Endodermal cell (in vitro differentiated cells): ENCODE measurements around the gene EPHB3. TPM values are rescaled to one million over a fixed set of nuclear protein-coding genes. Genes with fewer than 3 reads are reported as not detected.

Experiments
- DNase-seq: peaks from one replicate; pipeline ENCODE4 v3.0.0-alpha.2; 2017
- H3K27ac ChIP-seq: 2 replicates; pipeline ENCODE4 v1.5.1; 2013; ENCODE audit warnings: mild to moderate bottlenecking, low read depth, low read length, moderate library complexity
- H3K27me3 ChIP-seq: 2 replicates; pipeline ENCODE4 v1.6.1; 2013; ENCODE audit warnings: mild to moderate bottlenecking, low read length, moderate library complexity; ENCODE audit not compliant: insufficient read depth, control insufficient read depth, poor library complexity, severe bottlenecking
- H3K36me3 ChIP-seq: 2 replicates; pipeline ENCODE4 v1.7.0; 2013; ENCODE audit warnings: mild to moderate bottlenecking, low read length, moderate library complexity; ENCODE audit not compliant: control insufficient read depth, insufficient read depth
- H3K4me1 ChIP-seq: one replicate; pipeline ENCODE4 v1.7.0; 2013; ENCODE audit warnings: low read length; ENCODE audit not compliant: control insufficient read depth, insufficient read depth
- H3K4me3 ChIP-seq: 2 replicates; pipeline ENCODE4 v1.5.1; 2013; ENCODE audit warnings: mild to moderate bottlenecking, low read length, moderate library complexity
- H3K9ac ChIP-seq: 2 replicates; pipeline ENCODE4 v1.6.1; 2013; ENCODE audit warnings: mild to moderate bottlenecking, low read length, moderate library complexity; ENCODE audit not compliant: poor library complexity, severe bottlenecking; ENCODE audit errors: extremely low read depth
- H3K9me3 ChIP-seq: 2 replicates; pipeline ENCODE4 v1.6.1; 2013; ENCODE audit warnings: mild to moderate bottlenecking, low read length, moderate library complexity; ENCODE audit not compliant: control insufficient read depth
- H3K27ac Mint-ChIP-seq: 2 replicates; pipeline ENCODE4 v1.8.0; 2020; ENCODE audit warnings: mixed read lengths
- H3K27me3 Mint-ChIP-seq: 2 replicates; pipeline ENCODE4 v1.8.0; 2021; ENCODE audit warnings: mild to moderate bottlenecking, mixed read lengths; ENCODE audit not compliant: insufficient read depth
- H3K36me3 Mint-ChIP-seq: 2 replicates; pipeline ENCODE4 v1.8.0; 2020; ENCODE audit warnings: low read depth, mixed read lengths
- H3K4me1 Mint-ChIP-seq: 2 replicates; pipeline ENCODE4 v1.8.0; 2020; ENCODE audit warnings: mixed read lengths
- H3K4me3 Mint-ChIP-seq: 2 replicates; pipeline ENCODE4 v1.8.0; 2020; ENCODE audit warnings: mild to moderate bottlenecking, moderate library complexity, mixed read lengths
- H3K9me3 Mint-ChIP-seq: 2 replicates; pipeline ENCODE4 v1.8.0; 2020; ENCODE audit warnings: mild to moderate bottlenecking, mixed read lengths
- WGBS, 2 experiments: methylation state at CpG; one replicate each; pipeline versions ENCODE4 v1.1.5 to v1.1.7; 2013; ENCODE audit warnings: missing lambda C conversion rate in 2 of 2, mixed read lengths in 1 of 2; ENCODE audit not compliant: insufficient coverage in 1 of 2, insufficient read length in 1 of 2; 5-methylcytosine and 5-hydroxymethylcytosine counted together
- total RNA-seq, 2 donors: library from RNA; stranded (reverse); fragmentation: NEBNext Ultra II Directional in 1 of 2; extraction: Animal tissue kit (Norgen Biotek cat#: 25700) in 1 of 2; gene quantifications; 2 replicates in 1 of 2; 3 replicates in 1 of 2; pipeline ENCODE4 v1.2.1, GENCODE V29; 2021
- TF ChIP-seq, protein P1 (sequence below): fragments of 200-600 bp; sonication (generic); conservative IDR thresholded peaks from 2 replicates; pipeline ENCODE4 v1.5.0; 2021; ENCODE audit warnings: antibody characterized with exemption, mild to moderate bottlenecking

Gene EPHB3
- total RNA-seq, 2 donors from 2014 or later = 32.7 to 36.9 TPM

DNA sequence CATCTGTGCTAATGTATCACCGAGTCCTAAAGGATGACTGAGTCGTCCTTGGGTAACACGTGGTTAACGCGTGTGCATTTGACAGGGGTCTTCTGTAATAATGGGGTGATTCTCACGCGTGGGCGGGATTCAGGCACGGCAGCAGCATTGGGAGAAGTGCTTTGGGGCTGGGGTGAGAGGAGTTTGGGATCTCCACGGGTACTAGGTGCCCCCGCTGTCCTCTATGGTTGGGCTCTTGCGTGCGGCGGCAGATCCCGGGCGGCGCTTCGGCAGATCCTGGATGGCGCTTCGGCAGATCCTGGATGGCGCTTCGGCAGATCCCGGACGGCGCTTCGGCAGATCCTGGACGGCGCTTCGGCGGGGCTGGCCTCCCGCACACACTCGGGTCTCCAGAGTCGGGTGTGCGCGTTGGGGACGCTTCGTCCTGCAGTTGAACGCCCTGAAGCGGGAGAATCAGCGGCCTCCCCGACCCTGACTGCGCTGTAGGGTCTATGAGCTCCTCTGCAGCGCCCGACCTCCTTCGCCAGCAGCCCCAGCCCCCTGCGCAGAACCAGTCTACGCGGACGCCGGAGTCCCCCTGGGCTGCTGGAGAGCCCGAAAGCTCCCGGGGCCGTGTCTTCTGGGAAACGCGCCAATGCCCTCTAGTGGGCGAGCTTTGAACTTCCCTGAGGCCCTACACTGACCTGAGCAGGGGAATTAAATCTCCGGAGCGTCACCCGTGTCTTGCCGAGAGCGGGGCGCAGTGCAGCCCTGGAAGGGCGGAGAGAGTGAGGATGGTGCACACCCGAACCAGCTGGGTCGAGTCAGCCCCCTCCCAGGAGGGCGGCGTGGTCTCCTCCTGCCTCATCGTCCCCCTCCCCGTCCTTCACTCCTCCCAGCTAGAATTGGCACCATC lies 48.1 kb upstream of the EPHB3 start:
- H3K36me3 ChIP-seq = no peaks in the 10 kb centered on the region
- TF ChIP-seq, protein P1, sequence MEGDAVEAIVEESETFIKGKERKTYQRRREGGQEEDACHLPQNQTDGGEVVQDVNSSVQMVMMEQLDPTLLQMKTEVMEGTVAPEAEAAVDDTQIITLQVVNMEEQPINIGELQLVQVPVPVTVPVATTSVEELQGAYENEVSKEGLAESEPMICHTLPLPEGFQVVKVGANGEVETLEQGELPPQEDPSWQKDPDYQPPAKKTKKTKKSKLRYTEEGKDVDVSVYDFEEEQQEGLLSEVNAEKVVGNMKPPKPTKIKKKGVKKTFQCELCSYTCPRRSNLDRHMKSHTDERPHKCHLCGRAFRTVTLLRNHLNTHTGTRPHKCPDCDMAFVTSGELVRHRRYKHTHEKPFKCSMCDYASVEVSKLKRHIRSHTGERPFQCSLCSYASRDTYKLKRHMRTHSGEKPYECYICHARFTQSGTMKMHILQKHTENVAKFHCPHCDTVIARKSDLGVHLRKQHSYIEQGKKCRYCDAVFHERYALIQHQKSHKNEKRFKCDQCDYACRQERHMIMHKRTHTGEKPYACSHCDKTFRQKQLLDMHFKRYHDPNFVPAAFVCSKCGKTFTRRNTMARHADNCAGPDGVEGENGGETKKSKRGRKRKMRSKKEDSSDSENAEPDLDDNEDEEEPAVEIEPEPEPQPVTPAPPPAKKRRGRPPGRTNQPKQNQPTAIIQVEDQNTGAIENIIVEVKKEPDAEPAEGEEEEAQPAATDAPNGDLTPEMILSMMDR = peak; percentile 96
- peaks cover 5% of the 10 kb centered on the region for H3K4me1 Mint-ChIP-seq
- H3K9me3 Mint-ChIP-seq = no peaks in the 10 kb centered on the region
- H3K27me3 Mint-ChIP-seq = peaks cover 66% of the 10 kb centered on the region
- H3K4me3 ChIP-seq = peak overlapping the region; percentile 46
- H3K27me3 ChIP-seq = peaks cover 46% of the 10 kb centered on the region
- H3K27ac Mint-ChIP-seq = no peak overlapping the region
- H3K4me1 ChIP-seq = no peaks in the 10 kb centered on the region
- peak; percentile 97 for DNase-seq
- H3K4me3 Mint-ChIP-seq = peak overlapping the region; percentile 50
- no peak overlapping the region for H3K9ac ChIP-seq
- no peaks in the 10 kb centered on the region for H3K36me3 Mint-ChIP-seq
- no peak overlapping the region for H3K27ac ChIP-seq
- H3K9me3 ChIP-seq = no peaks in the 10 kb centered on the region
- 9 to 17% methylated on average over 14 to 69 of the region's 69 CpGs for WGBS, 2 experiments

DNA sequence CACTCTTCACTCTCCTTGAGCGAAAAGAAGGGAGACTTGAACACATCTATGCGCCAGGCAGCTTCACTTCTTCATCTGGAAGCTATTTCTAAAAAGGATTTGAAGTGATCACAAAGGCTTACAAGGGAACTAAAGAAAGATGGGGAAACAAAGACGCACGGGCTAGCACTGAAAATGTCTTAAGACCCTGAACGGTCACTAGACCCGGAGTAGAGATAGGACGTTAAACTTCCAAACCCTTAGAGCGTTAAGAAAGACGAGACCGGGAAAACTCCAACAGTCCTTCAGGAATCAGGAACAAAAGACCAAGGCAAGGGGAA lies 47.5 kb upstream of the EPHB3 start:
- peaks cover 5% of the 10 kb centered on the region for H3K4me1 Mint-ChIP-seq
- DNase-seq = no peak
- H3K27me3 ChIP-seq = peaks cover 46% of the 10 kb centered on the region
- WGBS, 2 experiments = 72 to 81% methylated on average over 9 to 10 of the region's 10 CpGs
- no peaks in the 10 kb centered on the region for H3K36me3 Mint-ChIP-seq
- H3K9me3 Mint-ChIP-seq = no peaks in the 10 kb centered on the region
- H3K4me3 Mint-ChIP-seq = peak overlapping the region; percentile 50
- no peak overlapping the region for H3K9ac ChIP-seq
- TF ChIP-seq, protein P1 = no peak
- peaks cover 64% of the 10 kb centered on the region for H3K27me3 Mint-ChIP-seq
- H3K9me3 ChIP-seq = no peaks in the 10 kb centered on the region
- no peak overlapping the region for H3K27ac Mint-ChIP-seq
- H3K4me1 ChIP-seq = no peaks in the 10 kb centered on the region
- no peak overlapping the region for H3K4me3 ChIP-seq
- no peaks in the 10 kb centered on the region for H3K36me3 ChIP-seq
- no peak overlapping the region for H3K27ac ChIP-seq

DNA sequence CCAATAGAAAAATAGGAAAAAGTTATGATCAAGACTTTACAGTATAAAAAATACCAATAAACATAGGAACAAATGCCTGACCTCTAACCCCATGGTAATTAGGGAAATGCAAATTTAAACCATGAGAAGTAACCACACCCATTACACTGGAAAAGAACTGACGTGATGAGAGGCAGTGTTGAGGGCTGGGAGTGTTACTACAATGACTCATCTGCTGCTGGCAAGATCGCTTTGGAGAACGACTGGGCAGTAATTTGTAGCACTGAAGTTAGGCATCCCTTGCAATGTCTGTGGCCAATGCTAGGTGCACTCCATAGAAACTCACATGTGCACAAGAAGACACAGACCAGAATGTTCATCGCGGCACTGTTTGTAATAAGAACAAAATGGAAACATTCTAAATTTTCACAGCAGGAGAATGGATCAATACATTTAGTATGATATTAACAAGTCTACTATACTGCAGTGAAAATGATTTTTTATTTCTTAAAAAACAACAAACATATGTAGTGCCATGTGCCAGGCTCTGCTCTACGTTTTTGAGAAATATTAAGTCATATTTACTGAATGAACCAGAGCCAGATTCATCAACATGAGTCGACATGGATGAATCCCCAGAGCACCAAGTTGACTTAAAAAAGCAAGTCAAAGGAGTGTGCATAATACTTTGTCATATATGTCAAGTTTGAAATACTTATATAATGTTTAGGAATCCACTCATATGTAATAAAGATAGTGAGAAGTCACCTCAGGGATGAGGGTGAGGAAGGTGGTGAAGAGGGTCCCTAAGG lies 37.6 kb upstream of the EPHB3 start:
- peaks cover 32% of the 10 kb centered on the region for H3K27me3 Mint-ChIP-seq
- no peak overlapping the region for H3K27ac ChIP-seq
- H3K4me1 ChIP-seq = no peaks in the 10 kb centered on the region

More for the DNA sequence above, 37.6 kb upstream of the EPHB3 start:
- Histone ChIP-seq H3K9me3 (no peaks in the 10 kb centered on the region), H3K27me3 (peaks cover 34% of the 10 kb centered on the region), H3K9ac (no peak overlapping the region), H3K36me3 (no peaks in the 10 kb centered on the region), H3K4me3 (no peak overlapping the region)
- Mint-ChIP-seq H3K4me3 (no peak overlapping the region), H3K27ac (no peak overlapping the region), H3K36me3 (no peaks in the 10 kb centered on the region), H3K9me3 (no peaks in the 10 kb centered on the region), H3K4me1 (peaks cover 9% of the 10 kb centered on the region)
- WGBS, 2 experiments = 55 to 63% methylated on average over 5 to 7 of the region's 7 CpGs
- TF ChIP-seq, protein P1 = no peak
- peak; percentile 69 for DNase-seq
